Lower leg skin (tissue), 3 donors: Measurements from ENCODE around the gene NISCH.

Experiments
- CTCF ChIP-seq, 3 donors: fragments of 450-650 bp; IDR thresholded peaks; one replicate each; pipeline ENCODE4 v1.5.1; 2016; ENCODE audit warnings: antibody characterized with exemption in 3 of 3, mild to moderate bottlenecking in 3 of 3, moderate library complexity in 2 of 3
- POLR2A ChIP-seq, 2 donors: fragments of 450-650 bp; IDR thresholded peaks; one replicate each; pipeline ENCODE4 v1.6.1; 2016 to 2017; ENCODE audit warnings: antibody characterized with exemption in 2 of 2, mild to moderate bottlenecking in 1 of 2, moderate library complexity in 1 of 2

GRCh38 chr3:52498137-52499054, 43.0 kb downstream of the NISCH start:
- TF ChIP-seq CTCF (IDR thresholded peaks at IDR 0.05) (no peak), POLR2A (IDR thresholded peaks at IDR 0.05) (no peak)
